PFSK-1 (cell line): ENCODE measurements around the gene FARP2.

ENCODE experiments used
- POLR2AphosphoS5 ChIP-seq: IDR thresholded peaks from 2 replicates; pipeline ENCODE4 v1.6.1; 2012; ENCODE audit warnings: low read depth, mild to moderate bottlenecking, control low read depth, low read length, moderate library complexity
- TAF1 ChIP-seq: IDR thresholded peaks from 2 replicates; pipeline ENCODE4 v1.6.1; 2012; ENCODE audit warnings: low read length, control low read depth, borderline replicate concordance; ENCODE audit not compliant: insufficient read depth

DNA sequence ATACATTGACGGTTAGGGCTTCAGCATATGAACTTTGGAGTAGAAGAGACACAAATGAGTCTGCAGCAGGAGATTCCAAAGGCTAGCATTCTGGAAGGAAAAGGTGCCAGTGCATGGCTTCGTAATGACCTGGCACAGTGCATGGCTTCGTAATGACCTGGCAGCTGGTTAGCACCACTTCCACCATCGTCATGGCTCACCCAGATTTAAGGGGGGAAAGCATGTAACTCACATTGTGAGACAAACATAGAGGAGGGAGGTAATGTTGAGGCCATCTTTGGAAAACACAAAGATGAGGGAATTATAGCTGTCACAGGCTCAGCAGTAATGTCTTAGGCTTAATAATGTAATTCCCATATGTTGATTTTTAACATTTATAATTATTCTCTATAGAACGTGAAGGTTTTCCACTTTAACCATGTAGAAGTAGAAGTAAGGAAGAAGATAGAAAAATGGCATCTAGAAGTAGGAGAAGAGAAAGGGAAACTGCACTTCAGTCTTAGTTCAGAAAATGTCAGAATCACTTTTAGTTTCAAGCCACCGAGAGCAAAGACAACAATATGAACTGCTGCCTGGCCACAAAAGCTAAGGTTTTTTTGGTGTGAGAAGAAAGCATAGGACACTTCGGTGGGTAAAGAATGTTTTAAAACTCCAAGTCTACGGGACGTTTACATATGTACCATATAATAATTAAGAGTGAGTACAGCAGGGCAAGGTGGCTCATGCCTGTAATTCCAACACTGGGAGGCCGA, 159.1 kb downstream of the FARP2 start:
- TF ChIP-seq TAF1 (no peak), POLR2AphosphoS5 (no peak)
